ENCODE results near the gene GHRH.
A peak's percentile ranks its signal among the peaks of the same experiment; 100 is the strongest.

Gene GHRH

DNA sequence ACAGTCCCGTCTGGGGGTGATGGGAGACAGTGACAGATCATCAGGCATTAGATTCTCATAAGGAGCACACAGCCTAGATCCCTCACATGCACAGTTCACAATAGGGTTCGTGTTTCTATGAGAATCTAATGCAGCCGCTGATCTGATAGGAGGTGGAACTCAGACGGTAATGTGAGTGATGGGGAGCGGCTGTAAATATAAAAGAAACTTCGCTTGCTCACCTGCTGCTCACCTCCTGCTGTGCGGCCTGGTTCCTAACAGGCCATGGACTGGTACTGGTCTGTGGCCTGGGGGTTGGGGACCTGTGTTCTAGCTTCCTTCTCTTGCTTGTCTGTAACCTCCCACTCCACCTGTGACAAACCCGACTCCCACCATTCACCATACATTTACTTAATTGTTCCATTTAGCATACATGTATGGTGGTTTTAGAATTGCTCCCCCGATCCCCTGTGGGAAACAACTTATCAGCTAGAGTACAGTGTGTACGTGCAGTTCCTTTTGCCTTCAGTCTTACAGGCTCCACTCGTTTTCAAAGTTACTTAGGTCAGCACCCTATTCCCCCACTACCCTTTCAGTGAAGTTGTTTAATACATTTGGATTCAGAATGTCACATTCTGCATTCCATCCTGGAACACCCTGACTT, 31.8 kb upstream of the GHRH start:
- Histone ChIP-seq H3K27ac (peak overlapping the region in 1 of 2 donors; percentile 86), H3K4me3 (no peak overlapping the region)
- no peak for TF ChIP-seq CTCF (IDR thresholded peaks at IDR 0.05)
- no peak for DNase-seq (ENCODE audit: low spot score)

DNA sequence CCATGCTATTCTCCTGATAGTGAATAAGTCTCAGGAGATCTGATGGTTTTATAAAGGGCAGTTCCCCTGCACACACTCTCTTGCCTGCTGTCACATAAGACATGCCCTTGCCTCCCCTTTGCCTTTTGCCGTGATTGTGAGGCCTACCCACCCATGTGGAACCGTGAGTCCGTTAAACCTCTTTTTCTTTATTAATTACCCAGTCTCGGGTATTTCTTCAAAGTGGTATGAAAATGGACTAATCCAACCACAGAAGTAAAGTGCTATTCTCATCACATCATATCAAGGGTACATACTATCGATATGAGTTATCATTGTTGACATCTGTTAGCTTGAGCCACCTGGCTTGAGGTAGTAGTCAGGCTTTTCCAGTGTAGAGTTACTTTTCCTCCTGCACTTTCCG, 30.1 kb upstream of the GHRH start:
- TF ChIP-seq CTCF (IDR thresholded peaks at IDR 0.05) = no peak
- DNase-seq (ENCODE audit: low spot score) = no peak
- no peak overlapping the region for H3K27ac ChIP-seq
- H3K4me3 ChIP-seq = no peak overlapping the region

- peak overlapping the region; percentile 93 for H3K4me3 ChIP-seq
- TF ChIP-seq CTCF (IDR thresholded peaks at IDR 0.05) = no peak
- no peak for DNase-seq (ENCODE audit: low spot score)
- peak overlapping the region; percentile 91 to 92 for H3K27ac ChIP-seq
Observed at GRCh38 chr20:37290158-37290810, 28.7 kb upstream of the GHRH start.

DNA sequence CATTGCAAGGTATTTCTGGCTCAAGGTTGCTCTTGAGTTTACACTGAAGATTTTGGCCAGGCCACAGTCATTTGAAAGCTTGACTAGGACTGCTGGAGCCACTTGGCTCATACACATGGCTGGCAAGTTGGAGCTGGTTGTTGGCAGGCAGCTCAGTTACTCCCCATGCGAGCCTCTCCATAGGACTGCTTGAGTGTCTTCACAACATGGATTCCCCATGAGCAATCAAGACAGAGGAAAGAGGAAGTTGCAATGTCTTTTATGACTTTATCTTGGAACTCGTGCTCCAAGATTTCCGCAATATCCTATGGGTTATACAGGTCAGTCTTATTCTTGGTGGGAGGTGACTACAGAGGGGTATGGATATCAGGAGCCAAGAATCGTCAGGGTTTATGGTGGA, 26.5 kb upstream of the GHRH start:
- Histone ChIP-seq H3K4me3 (no peak overlapping the region), H3K27ac (no peak overlapping the region)
- no peak for TF ChIP-seq CTCF (IDR thresholded peaks at IDR 0.05)
- no peak for DNase-seq (ENCODE audit: low spot score)

GRCh38 chr20:37285664-37286374, 24.2 kb upstream of the GHRH start:
- no peak for DNase-seq (ENCODE audit: low spot score)
- H3K27ac ChIP-seq = no peak overlapping the region
- TF ChIP-seq CTCF (IDR thresholded peaks at IDR 0.05) = no peak
- H3K4me3 ChIP-seq = no peak overlapping the region

GRCh38 chr20:37284691-37285161, 23.1 kb upstream of the GHRH start:
- no peak for TF ChIP-seq CTCF (IDR thresholded peaks at IDR 0.05)

More at GRCh38 chr20:37284691-37285161, 23.1 kb upstream of the GHRH start:
- Histone ChIP-seq H3K27ac (no peak overlapping the region), H3K4me3 (no peak overlapping the region)
- DNase-seq (ENCODE audit: low spot score) = no peak
